IPS DF 4.7 (cell line): ENCODE data around the gene RAB18.
"Not testable (repeated sequence)": the region's sequence is repeated elsewhere in the genome, so short reads cannot be mapped to it uniquely, and the experiment has no call there.

Experiments
- DNase-seq: peaks from one replicate; pipeline ENCODE4 v3.0.0-alpha.2; 2013; ENCODE audit warnings: low spot score; ENCODE audit errors: extremely low read depth

RAB18 gene

GRCh38 chr10:27542812-27543211 is 38.7 kb downstream of the RAB18 start:
- DNase-seq = no peak

GRCh38 chr10:27547047-27547446 is 42.9 kb downstream of the RAB18 start:
- DNase-seq = no peak

- no peak for DNase-seq
Observed at GRCh38 chr10:27547482-27547881, 43.4 kb downstream of the RAB18 start.

GRCh38 chr10:27550823-27551222 is 46.7 kb downstream of the RAB18 start:
- DNase-seq = no peak

- peak; percentile 30 for DNase-seq
Observed at GRCh38 chr10:27558612-27559020, 54.5 kb downstream of the RAB18 start.

- DNase-seq = no peak
Observed at GRCh38 chr10:27561334-27561733, 57.2 kb downstream of the RAB18 start.

- no peak for DNase-seq
Observed at GRCh38 chr10:27564398-27564797, 60.3 kb downstream of the RAB18 start.

- DNase-seq = no peak
Observed at GRCh38 chr10:27564880-27565279, 60.8 kb downstream of the RAB18 start.

- DNase-seq = no peak
Observed at GRCh38 chr10:27568196-27569175, 64.4 kb downstream of the RAB18 start.

GRCh38 chr10:27569946-27570345 is 65.8 kb downstream of the RAB18 start:
- DNase-seq = no peak

- DNase-seq = not testable (repeated sequence)
Observed at GRCh38 chr10:27577038-27577437, 72.9 kb downstream of the RAB18 start.

GRCh38 chr10:27578316-27578715 is 74.2 kb downstream of the RAB18 start:
- no peak for DNase-seq

- DNase-seq = no peak
Observed at GRCh38 chr10:27581225-27581624, 77.1 kb downstream of the RAB18 start.

- DNase-seq = no peak
Observed at GRCh38 chr10:27584302-27584701, 80.2 kb downstream of the RAB18 start.
